ENCODE measurements around the gene LRRC27. TPM values are rescaled to one million over a fixed set of nuclear protein-coding genes. Genes with fewer than 3 reads are reported as not detected.

The LRRC27 gene
- total RNA-seq, 2 experiments from 2014 or later, result 3.6 to 4.1 TPM

DNA sequence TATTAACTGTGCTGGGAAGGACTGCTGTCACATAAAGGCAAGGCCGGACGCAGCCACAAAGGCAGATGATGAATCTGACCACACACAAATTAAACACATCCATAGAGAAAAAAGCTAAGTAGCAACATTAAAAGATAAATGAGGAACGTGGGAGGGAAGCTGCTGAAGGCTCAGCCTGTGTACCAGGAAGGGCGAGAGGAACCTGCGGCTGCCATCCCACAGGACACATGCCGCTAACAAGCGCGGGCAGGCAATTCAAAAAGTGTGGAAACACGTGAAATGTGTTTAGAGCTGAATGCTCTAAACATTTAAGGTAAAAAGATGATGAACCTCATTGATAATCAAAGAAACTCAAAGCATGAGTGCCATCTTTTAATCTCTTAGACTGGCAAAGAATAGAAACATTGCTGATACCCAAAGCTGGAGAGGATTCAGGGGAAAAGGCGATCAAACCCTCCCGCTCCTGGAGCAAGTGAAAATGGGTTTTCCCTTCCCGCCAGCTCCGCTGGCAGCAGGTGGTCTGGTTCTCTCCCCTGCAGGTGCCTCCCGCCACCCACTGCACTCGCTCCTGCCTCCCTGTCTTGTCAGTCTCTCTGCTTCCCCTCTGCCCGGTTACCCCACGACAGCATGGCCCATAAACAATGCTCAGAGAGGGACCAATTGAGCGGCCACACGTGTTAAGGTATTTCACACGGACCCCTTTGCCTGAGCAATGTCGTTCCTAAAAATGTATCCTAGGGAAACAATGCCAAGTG is 28.5 kb upstream of the LRRC27 start:
- H3K27ac Mint-ChIP-seq, result no peak overlapping the region
- H3K27me3 Mint-ChIP-seq, result peaks cover 2% of the 10 kb centered on the region
- H3K9me3 Mint-ChIP-seq (ENCODE audit: low read depth), result no peaks in the 10 kb centered on the region
- no peak for ATAC-seq
- DNase-seq, result no peak
- POLR2A ChIA-PET, result interaction anchor here (0.6 kb wide), 1 partner anchor 432 kb away, joined by 8 read pairs; no protein-coding TSS in a partner anchor
- CTCF ChIA-PET, result no interaction called here
- peaks cover 5% of the 10 kb centered on the region for H3K4me1 Mint-ChIP-seq
- no peak overlapping the region for H3K4me3 Mint-ChIP-seq
- H3K36me3 Mint-ChIP-seq (ENCODE audit: low read depth), result no peaks in the 10 kb centered on the region
- intact Hi-C loops (cut with DNase I, micrococcal nuclease), result loop anchor here in 1 of 2 experiments (10.0 kb wide), 1 partner anchor 661 kb away; no protein-coding TSS in a partner anchor

- Mint-ChIP-seq H3K27me3 (peaks cover 2% of the 10 kb centered on the region), H3K4me1 (peaks cover 5% of the 10 kb centered on the region), H3K4me3 (no peak overlapping the region), H3K9me3 (ENCODE audit: low read depth) (no peaks in the 10 kb centered on the region), H3K36me3 (ENCODE audit: low read depth) (no peaks in the 10 kb centered on the region), H3K27ac (no peak overlapping the region)
- intact Hi-C loops (cut with DNase I, micrococcal nuclease), result loop anchor here in 1 of 2 experiments (5.0 to 10.0 kb wide), 4 partner anchors 323 to 1052 kb away; partner anchors contain the start of genes BNIP3 and FUOM
- ChIA-PET POLR2A (interaction anchor here (0.6 kb wide), 1 partner anchor 76 kb away, joined by 3 read pairs; no protein-coding TSS in a partner anchor), CTCF (interaction anchor here (0.7 kb wide), 1 partner anchor 600 kb away, joined by 3 read pairs; no protein-coding TSS in a partner anchor)
- no peak for ATAC-seq
- DNase-seq, result no peak
Measured at GRCh38 chr10:132304756-132305509, 27.1 kb upstream of the LRRC27 start.

DNA sequence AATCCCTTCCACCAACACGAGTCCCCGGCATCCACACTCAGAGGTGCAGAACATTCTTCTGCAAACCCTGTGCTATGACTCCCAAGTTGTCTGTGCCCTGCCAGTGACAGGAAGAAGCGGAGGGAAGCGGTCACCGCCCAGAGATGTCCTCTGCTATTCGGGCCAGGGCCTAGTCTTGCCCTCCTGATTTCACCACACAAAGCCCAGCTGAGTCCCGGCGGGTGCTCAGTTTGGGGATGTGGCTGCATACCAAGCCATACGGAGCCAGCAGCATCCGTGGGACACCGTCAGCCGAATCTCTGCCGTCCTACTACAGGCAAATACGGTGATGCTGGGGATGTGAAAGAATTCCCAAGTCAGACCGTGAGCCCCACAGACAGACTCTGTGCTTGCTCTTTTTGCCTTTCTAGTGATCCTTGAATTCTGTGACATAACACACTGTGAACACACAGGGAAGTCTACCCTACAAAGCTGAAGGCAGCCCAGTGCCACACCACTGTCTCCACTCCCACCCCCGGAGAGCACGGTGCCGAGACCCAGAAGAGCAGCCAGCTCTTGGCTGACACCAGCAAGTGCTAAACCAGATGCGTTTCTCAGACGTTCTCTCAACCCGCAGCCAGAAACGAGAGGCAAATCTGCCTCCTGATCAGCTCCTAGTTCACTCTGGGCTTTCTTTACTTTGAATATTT is 26.2 kb upstream of the LRRC27 start:
- H3K27me3 Mint-ChIP-seq, result peaks cover 2% of the 10 kb centered on the region
- H3K9me3 Mint-ChIP-seq (ENCODE audit: low read depth), result no peaks in the 10 kb centered on the region
- ChIA-PET POLR2A (no interaction called here), CTCF (no interaction called here)
- peaks cover 5% of the 10 kb centered on the region for H3K4me1 Mint-ChIP-seq
- no peaks in the 10 kb centered on the region for H3K36me3 Mint-ChIP-seq (ENCODE audit: low read depth)
- peak overlapping the region; percentile 84 for H3K4me3 Mint-ChIP-seq
- intact Hi-C loops (cut with DNase I, micrococcal nuclease), result loop anchor here in 1 of 2 experiments (5.0 to 10.0 kb wide), 4 partner anchors 323 to 1052 kb away; partner anchors contain the start of genes BNIP3 and FUOM
- no peak overlapping the region for H3K27ac Mint-ChIP-seq
- no peak for ATAC-seq
- no peak for DNase-seq

DNA sequence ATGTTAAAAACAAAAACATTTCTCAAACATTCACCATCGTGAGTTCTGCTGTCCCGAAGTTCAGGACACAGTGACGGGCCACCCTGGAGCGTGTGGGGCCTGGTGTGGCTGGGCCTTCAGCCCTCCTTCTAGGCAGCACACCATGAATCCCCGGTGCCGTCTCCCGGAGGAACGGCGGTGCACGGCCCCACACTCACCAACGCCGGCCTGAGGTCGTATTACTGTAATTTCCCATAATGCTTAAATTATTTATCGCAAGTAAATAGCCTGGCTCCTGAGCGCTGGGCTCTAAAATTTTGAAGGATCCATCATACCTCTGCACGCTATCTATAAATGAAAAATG is 25.7 kb upstream of the LRRC27 start:
- H3K4me3 Mint-ChIP-seq, result peak overlapping the region; percentile 84
- H3K27me3 Mint-ChIP-seq, result peaks cover 2% of the 10 kb centered on the region
- ATAC-seq (no peak), DNase-seq (no peak)
- H3K27ac Mint-ChIP-seq, result no peak overlapping the region
- ChIA-PET POLR2A (no interaction called here), CTCF (no interaction called here)
- no peaks in the 10 kb centered on the region for H3K36me3 Mint-ChIP-seq (ENCODE audit: low read depth)
- peaks cover 8% of the 10 kb centered on the region for H3K4me1 Mint-ChIP-seq
- no peaks in the 10 kb centered on the region for H3K9me3 Mint-ChIP-seq (ENCODE audit: low read depth)
- intact Hi-C loops (cut with DNase I, micrococcal nuclease), result loop anchor here in 1 of 2 experiments (5.0 to 10.0 kb wide), 4 partner anchors 324 to 1051 kb away; partner anchors contain the start of genes BNIP3 and FUOM

GRCh38 chr10:132306864-132307751 is 24.9 kb upstream of the LRRC27 start:
- no peaks in the 10 kb centered on the region for H3K36me3 Mint-ChIP-seq (ENCODE audit: low read depth)
- no peaks in the 10 kb centered on the region for H3K9me3 Mint-ChIP-seq (ENCODE audit: low read depth)
- peaks cover 8% of the 10 kb centered on the region for H3K4me1 Mint-ChIP-seq
- intact Hi-C loops (cut with DNase I, micrococcal nuclease), result loop anchor here in 1 of 2 experiments (5.0 to 10.0 kb wide), 4 partner anchors 325 to 1050 kb away; partner anchors contain the start of genes BNIP3 and FUOM
- H3K27me3 Mint-ChIP-seq, result peaks cover 2% of the 10 kb centered on the region
- CTCF ChIA-PET, result no interaction called here
- no peak overlapping the region for H3K27ac Mint-ChIP-seq
- ATAC-seq (peak; percentile 3), DNase-seq (peak; percentile 59)
- POLR2A ChIA-PET, result no interaction called here
- peak overlapping the region; percentile 84 for H3K4me3 Mint-ChIP-seq

DNA sequence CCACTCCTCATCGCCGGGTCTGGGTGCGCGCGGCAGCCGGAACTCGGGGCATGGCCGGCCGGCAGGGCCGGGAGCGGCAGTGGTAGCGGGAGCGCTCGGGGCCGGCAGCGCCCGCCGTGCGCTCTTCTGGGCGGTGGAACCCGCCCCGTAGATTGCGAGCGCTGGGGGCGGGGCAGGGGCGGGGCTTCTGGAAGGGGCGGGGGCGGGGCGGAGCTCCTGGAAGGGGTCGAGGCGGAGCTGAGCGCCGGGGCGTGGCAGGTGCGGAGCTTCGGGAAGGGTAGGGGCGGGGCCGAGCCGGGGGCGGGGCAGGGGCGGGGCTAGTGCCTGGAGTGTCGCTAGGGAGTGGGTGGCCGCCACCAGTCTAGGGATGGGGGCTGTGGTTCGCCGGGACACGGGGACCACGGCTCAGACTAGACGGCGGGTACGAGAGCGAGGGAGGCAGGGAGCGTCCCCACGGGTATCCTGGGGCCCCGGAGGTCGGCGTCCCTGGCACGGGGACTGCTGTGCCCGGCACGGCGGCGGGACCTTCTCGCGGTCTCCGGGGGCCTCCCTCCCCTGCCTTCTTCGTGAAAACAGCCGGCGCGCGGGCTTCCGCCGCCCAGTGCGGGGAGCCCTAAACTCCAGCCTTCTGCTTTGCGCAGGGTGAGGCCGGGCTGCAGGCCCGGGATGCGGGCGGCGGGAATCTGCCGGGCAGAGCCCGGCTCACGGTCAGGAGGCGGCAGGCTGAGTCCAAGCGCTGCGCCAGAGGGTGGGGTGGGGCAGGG is 24.0 kb upstream of the LRRC27 start, which contains the start of gene STK32C:
Gene STK32C, minus strand, starts transcription at position 128 of the 764 bp plus-strand sequence. Its CDS starts 117 bp downstream, at position 11.
- H3K36me3 Mint-ChIP-seq (ENCODE audit: low read depth), result no peaks in the 10 kb centered on the region
- intact Hi-C loops (cut with DNase I, micrococcal nuclease), result loop anchor here (1.0 to 10.0 kb wide), 16 partner anchors 24 to 1049 kb away; partner anchors contain the start of genes LRRC27 (in 2 of the 2), BNIP3 (in 1 of the 2), DPYSL4 (in 1 of the 2) and FUOM (in 1 of the 2)
- H3K27ac Mint-ChIP-seq, result no peak within 1 kb of the TSS
- ChIA-PET POLR2A (no interaction called here), CTCF (no interaction called here)
- no peaks in the 10 kb centered on the region for H3K9me3 Mint-ChIP-seq (ENCODE audit: low read depth)
- peak within 1 kb of the TSS; percentile 84 for H3K4me3 Mint-ChIP-seq
- H3K4me1 Mint-ChIP-seq, result peaks cover 8% of the 10 kb centered on the region
- ATAC-seq, result peak; percentile 86
- peak; percentile 96 for DNase-seq
- H3K27me3 Mint-ChIP-seq, result peaks cover 2% of the 10 kb centered on the region

DNA sequence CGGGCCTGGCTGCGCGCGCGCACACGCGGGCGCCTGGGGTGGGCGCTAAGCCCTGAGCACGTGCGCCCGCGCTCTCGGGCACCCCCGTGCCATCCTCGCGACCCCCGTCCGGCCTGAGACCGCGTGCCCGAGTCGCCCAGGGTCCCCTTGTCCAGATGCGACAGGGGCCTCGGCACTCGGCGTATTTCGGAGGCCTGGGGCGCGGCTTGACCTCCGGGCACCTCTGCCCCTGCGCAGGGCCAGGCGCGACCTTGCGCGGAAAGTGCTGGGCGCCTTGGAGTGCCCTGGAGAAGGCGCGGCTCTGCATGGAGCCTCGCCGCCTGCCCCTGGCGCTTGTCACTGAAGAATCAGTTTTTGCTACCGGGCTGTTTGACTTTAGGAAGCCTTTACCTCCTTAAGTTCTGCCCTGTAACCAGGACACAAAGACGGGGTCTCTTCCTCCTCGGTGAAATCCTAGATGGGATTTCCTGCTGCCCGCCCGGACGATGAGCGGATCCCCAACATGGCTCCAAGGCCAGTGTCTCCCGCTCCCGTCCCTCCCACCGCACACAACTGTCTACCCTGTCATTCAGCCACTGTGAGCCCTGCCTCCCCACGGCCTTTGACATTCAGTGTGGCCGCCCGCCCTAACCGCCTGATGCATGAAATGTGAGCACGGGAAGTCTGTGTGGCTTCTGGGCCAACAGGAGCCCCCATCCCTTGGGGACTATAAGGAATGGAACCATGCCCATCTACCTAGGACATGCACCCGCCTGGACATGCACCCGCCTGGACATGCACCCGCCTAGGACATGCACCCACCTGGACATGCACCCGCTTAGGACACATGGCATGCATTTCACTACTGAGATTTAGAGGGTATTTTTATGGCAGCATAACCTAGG is 23.2 kb upstream of the LRRC27 start:
- no peak overlapping the region for H3K27ac Mint-ChIP-seq
- DNase-seq (peak; percentile 36), ATAC-seq (no peak)
- H3K36me3 Mint-ChIP-seq (ENCODE audit: low read depth), result no peaks in the 10 kb centered on the region
- POLR2A ChIA-PET, result no interaction called here
- CTCF ChIA-PET, result no interaction called here
- peaks cover 2% of the 10 kb centered on the region for H3K27me3 Mint-ChIP-seq
- H3K9me3 Mint-ChIP-seq (ENCODE audit: low read depth), result no peaks in the 10 kb centered on the region
- peaks cover 8% of the 10 kb centered on the region for H3K4me1 Mint-ChIP-seq
- intact Hi-C loops (cut with DNase I, micrococcal nuclease), result loop anchor here (1.0 to 10.0 kb wide), 16 partner anchors 23 to 1048 kb away; partner anchors contain the start of genes LRRC27 (in 2 of the 2), BNIP3 (in 1 of the 2), DPYSL4 (in 1 of the 2) and FUOM (in 1 of the 2)
- H3K4me3 Mint-ChIP-seq, result peak overlapping the region; percentile 61

DNA sequence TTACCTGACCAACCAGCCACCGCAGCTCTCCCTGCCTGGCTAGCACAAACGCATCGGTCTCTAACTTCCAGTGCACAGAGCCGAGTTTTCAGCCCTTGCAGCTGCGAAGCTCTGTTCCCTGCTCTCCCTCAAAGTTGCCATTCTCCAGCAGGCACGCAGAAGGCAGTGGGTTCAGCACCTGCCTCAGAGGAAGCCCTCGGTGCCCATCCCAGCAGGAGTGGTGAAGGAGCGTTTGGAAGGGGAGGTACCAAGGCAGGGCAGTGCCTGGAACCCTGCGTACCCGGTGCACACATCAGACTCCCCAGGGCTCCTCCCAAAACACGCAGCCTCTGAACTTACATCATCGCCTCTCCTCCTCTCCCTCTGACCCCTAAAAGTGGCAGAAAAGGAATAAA is 22.5 kb upstream of the LRRC27 start:
- intact Hi-C loops (cut with DNase I, micrococcal nuclease), result loop anchor here (2.0 to 10.0 kb wide), 6 partner anchors 137 to 1048 kb away; partner anchors contain the start of genes BNIP3 (in 1 of the 2), FUOM (in 1 of the 2), TUBGCP2 (in 1 of the 2) and ZNF511 (in 1 of the 2)
- CTCF ChIA-PET, result no interaction called here
- Mint-ChIP-seq H3K36me3 (ENCODE audit: low read depth) (no peaks in the 10 kb centered on the region), H3K4me3 (no peak overlapping the region), H3K27ac (no peak overlapping the region), H3K27me3 (peaks cover 2% of the 10 kb centered on the region), H3K9me3 (ENCODE audit: low read depth) (no peaks in the 10 kb centered on the region), H3K4me1 (peaks cover 8% of the 10 kb centered on the region)
- POLR2A ChIA-PET, result no interaction called here
- ATAC-seq (no peak), DNase-seq (no peak)

DNA sequence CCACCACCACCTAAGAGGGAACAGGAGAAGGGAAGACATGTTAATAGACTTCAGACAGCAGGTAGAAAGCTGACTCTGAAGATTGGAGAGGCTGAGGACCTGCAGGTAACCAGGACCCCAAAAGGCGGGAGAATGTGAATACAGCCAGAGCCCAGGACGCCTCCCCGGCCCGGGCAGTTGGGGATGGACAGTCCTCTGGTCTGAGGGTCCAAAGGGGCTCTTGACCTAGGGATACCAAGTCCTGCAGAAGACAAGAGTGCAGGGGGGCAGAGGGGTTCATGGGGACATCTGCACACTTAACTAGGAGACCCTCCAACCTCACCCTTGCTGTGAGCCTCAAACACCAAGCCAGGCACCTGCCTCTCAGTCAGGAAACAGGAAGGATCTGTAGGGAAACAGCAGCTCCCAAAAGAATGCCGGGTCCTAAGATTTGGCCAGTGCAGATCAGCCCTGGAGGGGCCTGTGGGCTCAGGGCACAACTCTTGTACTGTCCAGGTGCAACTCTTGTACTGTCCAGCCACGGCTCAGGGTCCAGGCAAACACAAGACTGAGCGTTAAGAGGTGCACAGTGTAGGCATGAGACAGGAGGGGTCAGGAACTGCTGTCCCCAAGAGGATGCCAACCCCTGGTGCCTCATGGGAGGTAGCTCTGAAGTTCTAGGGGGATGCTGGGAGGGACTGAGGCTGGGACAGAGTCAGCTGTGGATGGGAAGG is 22.0 kb upstream of the LRRC27 start:
- H3K4me3 Mint-ChIP-seq, result no peak overlapping the region
- no peaks in the 10 kb centered on the region for H3K9me3 Mint-ChIP-seq (ENCODE audit: low read depth)
- peaks cover 2% of the 10 kb centered on the region for H3K27me3 Mint-ChIP-seq
- intact Hi-C loops (cut with DNase I, micrococcal nuclease), result loop anchor here (2.0 to 10.0 kb wide), 6 partner anchors 137 to 1047 kb away; partner anchors contain the start of genes BNIP3 (in 1 of the 2), FUOM (in 1 of the 2), TUBGCP2 (in 1 of the 2) and ZNF511 (in 1 of the 2)
- no peaks in the 10 kb centered on the region for H3K36me3 Mint-ChIP-seq (ENCODE audit: low read depth)
- ATAC-seq (no peak), DNase-seq (no peak)
- POLR2A ChIA-PET, result no interaction called here
- H3K27ac Mint-ChIP-seq, result no peak overlapping the region
- H3K4me1 Mint-ChIP-seq, result peaks cover 8% of the 10 kb centered on the region
- CTCF ChIA-PET, result no interaction called here
